Measurements from ENCODE around the gene FNDC3B.

The FNDC3B gene

GRCh38 chr3:172107403-172107802, 68.0 kb downstream of the FNDC3B start:
- peak overlapping the region; percentile 37 for H3K4me3 ChIP-seq (ENCODE audit: low read depth, low read length)
- DNase-seq (ENCODE audit: low read depth) = peak; percentile 54
- TF ChIP-seq, protein P1, sequence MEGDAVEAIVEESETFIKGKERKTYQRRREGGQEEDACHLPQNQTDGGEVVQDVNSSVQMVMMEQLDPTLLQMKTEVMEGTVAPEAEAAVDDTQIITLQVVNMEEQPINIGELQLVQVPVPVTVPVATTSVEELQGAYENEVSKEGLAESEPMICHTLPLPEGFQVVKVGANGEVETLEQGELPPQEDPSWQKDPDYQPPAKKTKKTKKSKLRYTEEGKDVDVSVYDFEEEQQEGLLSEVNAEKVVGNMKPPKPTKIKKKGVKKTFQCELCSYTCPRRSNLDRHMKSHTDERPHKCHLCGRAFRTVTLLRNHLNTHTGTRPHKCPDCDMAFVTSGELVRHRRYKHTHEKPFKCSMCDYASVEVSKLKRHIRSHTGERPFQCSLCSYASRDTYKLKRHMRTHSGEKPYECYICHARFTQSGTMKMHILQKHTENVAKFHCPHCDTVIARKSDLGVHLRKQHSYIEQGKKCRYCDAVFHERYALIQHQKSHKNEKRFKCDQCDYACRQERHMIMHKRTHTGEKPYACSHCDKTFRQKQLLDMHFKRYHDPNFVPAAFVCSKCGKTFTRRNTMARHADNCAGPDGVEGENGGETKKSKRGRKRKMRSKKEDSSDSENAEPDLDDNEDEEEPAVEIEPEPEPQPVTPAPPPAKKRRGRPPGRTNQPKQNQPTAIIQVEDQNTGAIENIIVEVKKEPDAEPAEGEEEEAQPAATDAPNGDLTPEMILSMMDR (IDR thresholded peaks at IDR 0.05; ENCODE audit: low read depth, low read length) = no peak
- TF ChIP-seq MAX (IDR thresholded peaks at IDR 0.05; ENCODE audit: low read depth, low read length) (no peak), POLR2A (IDR thresholded peaks at IDR 0.05; ENCODE audit: extremely low read depth, insufficient read length) (no peak), MYC (IDR thresholded peaks at IDR 0.05; ENCODE audit: low read depth, low read length) (no peak)

DNA sequence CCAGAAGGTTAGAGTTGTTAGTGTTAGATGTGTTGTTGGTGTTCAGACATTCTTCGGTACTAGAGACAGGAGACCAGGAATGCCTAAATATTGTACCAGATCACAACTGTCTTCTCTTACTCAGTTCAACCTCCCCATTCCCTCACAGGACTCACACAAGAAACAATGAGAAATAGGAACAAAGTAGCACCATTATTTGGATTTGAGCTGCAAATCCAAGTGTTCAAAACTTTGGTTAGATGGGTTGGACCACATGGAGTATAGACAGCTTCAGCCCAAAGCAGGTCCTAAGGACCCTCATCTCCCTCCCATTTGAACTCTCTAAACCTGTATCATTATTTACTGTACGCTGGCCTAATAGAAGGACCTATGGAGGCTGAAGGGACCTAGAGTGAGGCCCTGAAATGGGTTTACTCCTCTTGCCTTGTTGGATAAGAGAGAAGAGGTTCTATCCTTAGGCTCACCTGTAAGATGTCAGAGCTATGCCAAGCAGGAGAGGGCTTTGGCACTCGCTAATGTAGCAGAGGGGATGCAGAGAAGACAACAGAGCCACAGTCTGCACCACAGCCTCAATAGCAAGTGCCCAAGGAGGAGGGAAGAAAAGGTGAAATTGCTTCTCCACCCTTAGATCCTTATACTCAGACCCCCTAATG, 70.9 kb downstream of the FNDC3B start:
- TF ChIP-seq POLR2A (IDR thresholded peaks at IDR 0.05; ENCODE audit: extremely low read depth, insufficient read length) = no peak
- TF ChIP-seq MAX (IDR thresholded peaks at IDR 0.05; ENCODE audit: low read depth, low read length) = no peak
- TF ChIP-seq, protein P1 (IDR thresholded peaks at IDR 0.05; ENCODE audit: low read depth, low read length) = no peak
- no peak for TF ChIP-seq MYC (IDR thresholded peaks at IDR 0.05; ENCODE audit: low read depth, low read length)
- no peak for DNase-seq (ENCODE audit: low read depth)
- H3K4me3 ChIP-seq (ENCODE audit: low read depth, low read length) = no peak overlapping the region

- TF ChIP-seq MAX (IDR thresholded peaks at IDR 0.05; ENCODE audit: low read depth, low read length) (no peak), MYC (IDR thresholded peaks at IDR 0.05; ENCODE audit: low read depth, low read length) (no peak), POLR2A (IDR thresholded peaks at IDR 0.05; ENCODE audit: extremely low read depth, insufficient read length) (no peak)
- TF ChIP-seq, protein P1 (IDR thresholded peaks at IDR 0.05; ENCODE audit: low read depth, low read length) = no peak
- no peak for DNase-seq (ENCODE audit: low read depth)
- H3K4me3 ChIP-seq (ENCODE audit: low read depth, low read length) = no peak overlapping the region
Observed at GRCh38 chr3:172111163-172111562, 71.8 kb downstream of the FNDC3B start.

- TF ChIP-seq, protein P1 (IDR thresholded peaks at IDR 0.05; ENCODE audit: low read depth, low read length) = no peak
- TF ChIP-seq MAX (IDR thresholded peaks at IDR 0.05; ENCODE audit: low read depth, low read length) (no peak), MYC (IDR thresholded peaks at IDR 0.05; ENCODE audit: low read depth, low read length) (no peak), POLR2A (IDR thresholded peaks at IDR 0.05; ENCODE audit: extremely low read depth, insufficient read length) (no peak)
- no peak overlapping the region for H3K4me3 ChIP-seq (ENCODE audit: low read depth, low read length)
- DNase-seq (ENCODE audit: low read depth) = no peak
Observed at GRCh38 chr3:172112078-172112733, 72.8 kb downstream of the FNDC3B start.

GRCh38 chr3:172112734-172113120, 73.3 kb downstream of the FNDC3B start:
- no peak for TF ChIP-seq MAX (IDR thresholded peaks at IDR 0.05; ENCODE audit: low read depth, low read length)
- TF ChIP-seq, protein P1 (IDR thresholded peaks at IDR 0.05; ENCODE audit: low read depth, low read length) = no peak
- TF ChIP-seq MYC (IDR thresholded peaks at IDR 0.05; ENCODE audit: low read depth, low read length) = no peak
- TF ChIP-seq POLR2A (IDR thresholded peaks at IDR 0.05; ENCODE audit: extremely low read depth, insufficient read length) = no peak
- no peak overlapping the region for H3K4me3 ChIP-seq (ENCODE audit: low read depth, low read length)
- DNase-seq (ENCODE audit: low read depth) = no peak
